Gastrocnemius medialis (tissue), 4 donors: Measurements from ENCODE around the gene R3HCC1L.

Source experiments
- CTCF ChIP-seq, 5 experiments: fragments of 450-650 bp in 3 of 5; fragments of 200-600 bp in 2 of 5; sonication (generic) in 2 of 5; IDR thresholded peaks in 4 of 5; conservative IDR thresholded peaks in 1 of 5; 1 replicate in 4 of 5; 2 replicates in 1 of 5; pipeline ENCODE4 v1.5.1; 2016 to 2019; ENCODE audit warnings: antibody characterized with exemption in 5 of 5, mild to moderate bottlenecking in 3 of 5, moderate library complexity in 3 of 5
- POLR2A ChIP-seq, 2 donors: fragments of 450-650 bp; IDR thresholded peaks; one replicate each; pipeline ENCODE4 v1.6.1; 2017; ENCODE audit warnings: antibody characterized with exemption in 2 of 2, mild to moderate bottlenecking in 2 of 2, moderate library complexity in 2 of 2

DNA sequence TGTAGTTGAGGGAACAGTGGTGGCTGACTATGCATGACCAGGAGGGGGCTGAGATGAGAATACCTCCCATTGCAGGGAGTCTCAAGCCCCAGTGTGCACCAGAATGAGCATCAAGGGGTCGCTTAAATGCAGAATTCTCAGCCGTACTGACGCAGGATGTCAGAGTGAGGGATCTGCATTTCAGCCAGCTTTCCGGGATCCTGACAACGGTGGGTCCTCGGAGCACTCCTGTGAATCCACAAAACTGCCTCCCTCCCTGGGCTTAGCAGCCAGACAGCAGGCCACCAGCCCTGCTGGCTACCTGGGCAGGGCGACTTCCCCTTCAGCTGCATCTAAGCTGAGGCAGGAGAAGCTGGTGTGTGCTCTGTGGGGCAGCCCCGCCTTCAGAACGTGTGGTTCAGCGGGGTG, 155.3 kb downstream of the R3HCC1L start:
- TF ChIP-seq POLR2A (IDR thresholded peaks at IDR 0.05) (no peak), CTCF (IDR thresholded peaks at IDR 0.05 in 4 of 5, conservative IDR thresholded peaks at IDR 0.05 in 1 of 5) (no peak)
